ENCODE measurements around the gene MAPK8IP1. TPM values are rescaled to one million over a fixed set of nuclear protein-coding genes. Genes with fewer than 3 reads are reported as not detected.

MAPK8IP1 gene
- total RNA-seq, 1 experiment from 2014 or later: 11.7 TPM

DNA sequence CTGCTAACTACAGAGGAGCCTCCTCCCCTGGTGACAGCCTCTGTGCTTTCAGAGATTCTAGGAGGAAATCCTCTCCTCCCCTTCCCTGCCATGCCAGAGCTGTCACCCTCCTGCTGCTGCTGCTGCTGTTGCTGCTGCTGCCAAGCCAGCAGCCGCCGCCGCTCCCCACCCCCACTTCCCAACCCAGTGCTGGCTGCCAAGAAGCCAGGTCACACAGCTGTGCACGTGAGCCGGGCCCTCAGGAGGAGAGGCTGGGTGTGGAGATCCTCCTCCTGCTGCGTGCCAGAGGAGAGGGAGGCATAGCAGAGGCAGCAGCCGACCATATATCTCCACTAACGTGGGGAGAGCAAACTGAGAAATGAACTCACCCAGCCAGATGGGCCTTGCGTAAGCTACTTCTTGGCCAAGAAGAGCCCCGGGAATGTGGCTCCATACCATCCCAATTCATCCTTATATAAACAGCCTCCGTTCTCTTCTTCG lies 25.8 kb upstream of the MAPK8IP1 start:
- DNase-seq (ENCODE audit: low read depth): peak; percentile 86

DNA sequence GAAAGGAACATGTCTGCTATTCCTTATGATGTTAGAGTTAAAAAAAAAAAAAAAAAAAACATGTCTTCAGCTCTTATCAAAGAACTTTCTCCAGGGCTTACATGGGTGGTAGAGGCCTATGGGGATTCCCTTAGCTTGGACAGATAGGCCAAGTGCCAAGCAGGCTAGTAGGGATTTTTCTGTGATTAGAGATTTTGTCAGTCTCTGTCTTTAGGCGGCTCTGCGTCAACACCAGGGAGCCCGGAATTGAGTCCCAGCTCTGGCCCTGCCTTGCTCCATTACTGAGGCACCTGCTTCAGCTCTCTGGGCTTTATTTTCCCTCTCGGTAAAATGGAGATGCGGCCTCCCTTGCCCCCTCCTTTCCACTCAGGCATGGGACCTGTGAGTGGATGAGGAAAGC lies 25.1 kb upstream of the MAPK8IP1 start:
- DNase-seq (ENCODE audit: low read depth): no peak

DNA sequence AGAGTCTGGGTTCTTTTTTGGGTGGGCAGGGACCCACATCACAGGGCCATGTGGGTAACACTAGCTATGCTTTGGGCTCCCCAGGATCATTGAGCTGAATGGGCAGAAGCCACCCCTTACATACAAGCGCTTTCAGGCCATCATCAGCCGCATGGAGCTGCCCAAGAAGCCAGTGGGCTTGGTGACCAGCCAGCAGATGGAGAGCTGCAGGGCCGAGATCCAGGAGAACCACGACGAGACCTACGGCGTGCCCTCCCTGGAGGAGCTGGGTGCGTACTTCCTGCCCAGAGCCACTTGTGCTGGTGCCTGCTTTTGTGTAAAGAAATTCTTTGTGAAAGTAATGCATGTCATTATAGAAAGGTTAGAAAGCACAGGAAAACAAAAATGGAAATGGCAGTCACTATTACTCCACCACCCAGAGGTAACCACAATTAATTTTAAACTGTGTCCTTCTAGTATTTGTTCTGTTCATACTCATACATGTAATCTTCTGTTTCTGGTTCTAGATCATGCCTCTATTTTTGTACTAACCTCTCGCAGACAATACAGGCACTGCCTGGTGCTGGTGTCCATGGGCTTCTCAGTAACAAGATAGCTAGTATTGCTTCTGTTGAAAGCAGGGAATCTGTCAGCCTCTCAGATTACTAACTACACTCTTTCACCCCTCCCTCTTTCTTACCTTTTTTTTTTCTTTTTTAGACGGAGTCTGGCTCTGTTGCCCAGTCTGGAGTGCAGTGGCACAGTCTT lies 24.5 kb upstream of the MAPK8IP1 start:
- no peak for DNase-seq (ENCODE audit: low read depth)

DNA sequence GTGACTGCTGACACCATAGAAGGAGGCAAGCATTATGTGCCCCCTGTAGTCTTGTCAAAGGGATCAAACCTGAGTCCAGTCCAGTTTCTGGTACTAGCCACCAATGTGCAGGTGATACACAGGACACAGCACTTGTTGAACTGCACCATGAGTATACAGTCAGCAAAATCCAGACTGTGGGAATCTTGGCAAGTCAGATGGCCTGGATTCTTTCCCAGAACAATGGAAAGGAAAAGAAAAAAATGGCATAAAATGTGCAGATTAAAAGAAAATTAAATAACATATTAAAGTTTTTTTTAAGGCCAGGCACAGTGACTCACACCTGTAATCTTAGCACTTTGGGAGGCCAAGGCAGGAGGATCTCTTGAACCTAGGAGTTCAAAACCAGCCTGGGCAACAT lies 21.4 kb upstream of the MAPK8IP1 start:
- DNase-seq (ENCODE audit: low read depth): no peak

DNA sequence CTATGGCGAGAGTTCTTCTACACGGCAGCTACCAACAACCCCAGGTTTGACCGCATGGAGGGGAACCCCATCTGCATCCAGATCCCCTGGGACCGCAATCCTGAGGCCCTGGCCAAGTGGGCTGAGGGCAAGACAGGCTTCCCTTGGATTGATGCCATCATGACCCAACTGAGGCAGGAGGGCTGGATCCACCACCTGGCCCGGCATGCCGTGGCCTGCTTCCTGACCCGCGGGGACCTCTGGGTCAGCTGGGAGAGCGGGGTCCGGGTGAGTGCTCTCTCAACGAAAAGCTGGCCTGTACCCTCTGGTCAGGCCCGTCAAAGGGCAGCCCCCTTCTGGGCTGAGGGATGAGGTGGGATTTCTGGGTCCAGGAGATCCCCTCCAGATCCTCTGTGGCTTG lies 15.9 kb upstream of the MAPK8IP1 start:
- no peak for DNase-seq (ENCODE audit: low read depth)

DNA sequence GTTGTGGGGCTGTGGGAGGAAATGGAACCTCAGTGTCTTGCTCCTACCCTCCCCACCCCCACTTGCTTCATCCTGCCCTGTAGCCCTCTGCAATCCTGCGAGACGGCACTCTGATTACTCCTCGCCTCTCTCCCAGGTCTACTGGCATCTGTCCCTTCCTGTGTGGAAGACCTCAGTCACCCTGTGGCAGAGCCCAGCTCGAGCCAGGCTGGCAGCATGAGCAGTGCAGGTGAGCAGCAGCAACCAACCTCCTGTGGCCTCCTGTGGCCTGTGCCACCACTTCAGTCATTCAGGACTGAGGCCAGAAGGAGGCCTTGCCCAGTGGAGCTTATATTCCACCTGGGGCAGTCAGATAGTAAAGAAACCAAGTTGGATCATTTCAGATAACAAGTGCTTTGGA lies 14.7 kb upstream of the MAPK8IP1 start:
- no peak for DNase-seq (ENCODE audit: low read depth)

DNA sequence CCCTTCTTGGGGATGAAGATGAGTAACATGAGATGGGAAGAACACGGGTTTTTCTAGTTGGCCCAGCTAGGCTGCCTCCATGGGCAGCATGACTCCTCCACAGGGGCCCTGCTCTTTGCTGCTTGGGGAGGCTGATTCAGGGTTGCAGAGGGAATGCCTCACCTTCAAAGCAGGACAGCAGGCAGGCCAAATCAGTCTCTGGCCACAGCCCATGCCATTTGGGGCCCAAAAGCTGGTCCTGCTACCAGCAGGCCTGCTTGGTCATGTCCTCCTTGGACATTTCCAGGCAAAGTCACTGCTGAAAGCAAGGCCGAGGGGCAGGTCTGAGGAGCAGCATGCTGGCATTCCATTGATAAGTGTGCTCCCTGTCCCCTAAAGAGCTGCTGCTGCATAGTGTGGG lies 13.8 kb upstream of the MAPK8IP1 start:
- DNase-seq (ENCODE audit: low read depth): no peak

DNA sequence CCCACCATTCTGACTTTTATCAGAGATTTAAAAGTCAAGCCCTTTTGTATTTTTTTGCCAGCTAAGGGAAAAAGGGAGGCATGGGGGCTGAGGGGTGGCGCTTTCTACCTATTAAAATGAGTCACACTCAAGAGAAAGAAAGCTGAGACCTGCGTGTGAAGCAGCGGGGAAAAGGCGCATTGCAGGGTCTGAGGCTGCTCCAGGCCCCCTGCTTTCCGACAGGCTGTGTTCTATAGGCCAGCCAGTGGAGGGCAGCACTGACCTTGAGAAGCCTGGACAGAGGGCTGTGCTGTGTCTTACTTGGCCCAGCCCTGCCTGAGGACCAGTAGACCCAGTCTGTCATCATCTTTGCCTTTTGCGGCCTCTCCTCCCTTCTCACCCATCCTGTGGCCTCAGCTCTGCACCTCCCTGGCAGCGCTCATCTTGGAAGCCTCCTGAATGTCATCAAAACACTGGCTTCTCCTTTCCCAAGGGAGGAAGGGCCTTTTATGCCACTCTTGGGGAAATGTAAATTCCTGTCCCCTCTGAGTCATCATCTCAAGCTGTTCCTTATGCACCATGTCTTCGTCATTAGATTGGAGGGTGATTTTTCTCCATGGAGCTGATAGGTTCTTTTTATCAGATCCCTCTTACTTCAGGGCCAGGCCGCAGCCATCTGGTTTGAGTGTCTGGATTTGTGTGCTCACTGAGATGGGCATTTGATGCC lies 12.6 kb upstream of the MAPK8IP1 start:
- DNase-seq (ENCODE audit: low read depth): peak; percentile 64

DNA sequence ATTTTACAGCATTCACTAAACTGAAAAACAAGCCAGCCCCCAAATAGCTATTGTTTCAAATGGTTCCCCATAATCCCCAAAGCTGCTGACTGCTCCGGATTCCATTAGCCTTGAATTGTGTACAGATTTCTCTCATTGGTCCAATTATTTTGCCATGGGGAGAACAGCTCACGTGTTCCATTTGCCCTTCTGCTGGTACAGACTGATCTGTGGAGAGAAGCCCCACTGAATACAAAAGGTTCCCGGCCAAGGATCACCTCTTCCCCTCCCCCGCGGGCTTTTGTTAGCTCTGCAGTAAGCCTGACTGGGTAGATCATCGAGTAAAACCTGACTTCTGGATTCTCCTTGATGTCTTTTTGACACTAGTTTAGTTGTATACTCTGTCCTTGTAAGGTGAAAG lies 9.1 kb upstream of the MAPK8IP1 start:
- DNase-seq (ENCODE audit: low read depth): no peak

DNA sequence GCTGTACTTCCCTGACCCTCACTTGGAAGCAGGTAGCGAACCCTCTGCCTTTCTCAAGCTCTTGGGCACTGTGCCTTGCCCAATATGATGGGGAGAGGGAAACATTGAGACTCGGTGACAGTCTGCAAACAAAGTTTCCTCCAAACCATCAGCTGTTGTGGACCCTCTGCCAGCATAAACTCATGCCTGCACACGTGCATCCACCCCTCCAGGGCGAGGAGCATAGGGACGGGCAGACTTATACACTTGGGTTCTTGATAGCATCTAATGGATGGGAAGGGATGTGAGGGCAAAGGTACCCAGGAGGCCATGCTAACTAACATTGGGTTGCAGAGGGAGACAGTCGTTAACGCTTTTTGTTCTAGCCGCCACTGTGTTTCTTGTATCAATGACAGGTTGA lies 8.2 kb upstream of the MAPK8IP1 start:
- no peak for DNase-seq (ENCODE audit: low read depth)

DNA sequence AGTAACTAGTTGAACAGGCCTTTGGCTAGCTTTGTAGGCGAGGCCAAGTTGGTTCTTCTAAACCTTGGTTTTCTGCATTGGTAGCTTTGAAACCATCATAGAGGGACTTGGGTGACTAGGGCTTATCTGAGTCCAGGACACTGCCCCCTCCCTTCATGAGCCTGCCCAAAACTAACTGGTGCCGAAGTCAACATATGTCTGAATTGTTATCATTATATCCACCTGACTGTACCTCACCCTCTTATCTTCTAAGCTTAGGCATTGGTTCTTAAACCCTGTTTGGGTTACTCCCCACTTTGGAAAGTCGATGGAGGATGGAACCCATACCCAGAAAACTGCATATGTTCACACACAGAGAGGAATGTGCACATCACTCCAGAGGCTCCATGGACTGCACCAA lies 7.6 kb upstream of the MAPK8IP1 start:
- DNase-seq (ENCODE audit: low read depth): no peak

DNA sequence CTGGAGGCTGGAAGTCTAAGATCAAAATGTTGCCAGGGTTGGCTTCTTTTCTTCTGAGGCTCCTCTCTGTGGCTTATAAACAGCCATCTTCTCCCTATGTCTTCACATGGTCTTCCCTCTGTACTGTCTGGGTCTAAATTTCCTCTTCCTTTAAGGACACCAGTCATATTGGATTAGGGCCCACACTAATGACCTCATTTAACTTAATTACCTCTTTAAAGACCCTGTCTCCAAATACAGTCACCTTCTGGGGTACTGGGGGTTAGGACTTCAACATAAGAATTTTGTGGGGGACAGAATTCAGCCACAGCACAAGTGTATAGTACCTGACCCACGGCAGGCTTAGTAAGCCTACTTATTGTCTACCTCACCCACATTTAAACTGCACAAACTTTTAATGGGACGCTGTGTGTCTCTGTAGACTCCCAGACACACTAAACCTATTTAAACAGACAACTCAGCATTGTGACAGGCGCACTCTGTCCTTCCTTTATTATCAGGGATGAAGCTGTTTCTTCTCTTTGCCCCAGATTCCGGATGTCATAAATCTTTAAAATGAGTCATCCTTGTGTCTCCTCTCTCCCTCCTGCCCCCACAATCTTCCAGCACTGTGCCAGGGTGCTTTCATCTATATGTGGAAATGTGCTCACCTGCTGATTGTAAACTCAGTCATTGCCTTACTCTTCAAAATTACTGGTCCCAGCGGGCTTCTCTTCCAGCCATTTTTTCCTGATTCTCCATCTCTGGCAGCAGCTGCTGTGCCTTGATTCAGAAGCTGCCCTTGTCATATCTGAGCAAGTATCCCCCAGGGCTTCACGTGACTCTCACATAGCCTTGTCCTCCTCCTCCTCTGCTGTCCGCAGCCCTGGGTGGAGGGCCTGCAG lies 5.4 kb upstream of the MAPK8IP1 start:
- peak; percentile 30 for DNase-seq (ENCODE audit: low read depth)

DNA sequence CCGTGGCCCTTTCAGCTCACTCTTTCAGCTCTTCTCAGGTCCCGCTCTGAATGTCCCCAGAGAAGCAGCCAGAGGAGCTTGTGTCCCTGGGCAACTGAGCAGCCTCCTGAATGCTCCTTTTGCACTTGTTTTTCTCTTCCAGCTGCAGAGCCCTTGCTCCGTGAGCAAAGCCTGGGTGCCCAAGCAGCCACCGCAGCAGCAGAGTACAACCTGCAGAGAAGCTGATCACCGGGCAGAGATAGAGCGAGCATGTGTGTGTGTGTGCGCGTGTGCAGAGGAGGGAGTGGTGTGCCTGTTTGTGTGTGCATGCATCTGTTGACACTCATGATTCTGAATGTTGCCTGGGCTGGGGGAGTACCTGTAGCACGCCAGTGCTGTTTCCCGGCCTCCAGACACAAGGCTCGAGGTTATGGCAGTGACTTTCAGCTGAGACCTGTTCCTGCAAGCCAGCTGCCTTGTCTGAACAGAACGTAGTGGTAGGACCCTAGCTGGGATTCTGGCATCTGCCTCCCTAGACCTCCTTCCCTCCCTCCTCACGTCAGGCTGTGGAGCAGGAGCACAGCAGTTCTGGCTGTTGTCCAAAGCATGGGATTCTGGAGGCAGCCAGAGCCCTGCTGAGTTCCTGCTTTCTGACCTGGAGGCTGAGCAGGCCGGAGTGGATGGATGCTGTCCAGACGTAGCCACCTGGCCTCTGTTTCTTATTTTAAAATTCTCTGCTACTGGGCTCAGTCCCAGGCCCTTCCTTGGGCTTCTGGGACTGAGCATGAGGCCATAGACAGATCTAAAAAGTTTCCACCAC lies 4.5 kb upstream of the MAPK8IP1 start:
- DNase-seq (ENCODE audit: low read depth): no peak

DNA sequence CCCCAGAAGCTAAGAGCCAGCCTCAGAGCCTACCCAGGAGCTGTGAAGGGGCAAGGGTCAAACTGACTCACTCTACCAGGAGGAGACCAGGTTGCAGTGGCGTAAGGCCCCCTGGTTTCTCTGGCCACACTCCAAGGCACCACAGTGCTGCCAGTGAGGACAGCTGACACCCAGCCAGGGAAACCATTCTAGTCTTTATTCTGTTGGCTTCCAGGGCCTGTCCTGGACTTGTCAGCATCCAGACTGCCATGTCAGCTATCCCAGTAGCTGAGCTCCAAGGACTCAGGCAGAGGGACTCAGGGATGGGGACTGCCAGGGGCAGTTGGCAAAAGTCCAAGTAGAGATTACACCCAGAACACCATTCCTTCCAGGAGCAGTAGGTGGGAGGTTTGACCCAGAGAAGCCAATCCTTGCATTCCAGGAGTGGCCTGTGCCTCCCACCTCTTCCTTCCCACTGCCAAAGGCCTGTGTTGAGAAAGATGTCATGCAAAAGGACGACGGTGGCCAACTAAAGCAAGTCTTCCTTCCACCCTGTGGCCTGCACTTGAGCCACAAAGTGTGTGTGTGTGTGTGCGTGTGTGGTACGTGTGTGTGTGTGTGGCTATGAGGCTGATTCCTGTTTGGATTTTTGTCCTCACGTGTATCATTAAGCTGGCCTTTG lies 3.6 kb upstream of the MAPK8IP1 start:
- DNase-seq (ENCODE audit: low read depth): peak; percentile 19

DNA sequence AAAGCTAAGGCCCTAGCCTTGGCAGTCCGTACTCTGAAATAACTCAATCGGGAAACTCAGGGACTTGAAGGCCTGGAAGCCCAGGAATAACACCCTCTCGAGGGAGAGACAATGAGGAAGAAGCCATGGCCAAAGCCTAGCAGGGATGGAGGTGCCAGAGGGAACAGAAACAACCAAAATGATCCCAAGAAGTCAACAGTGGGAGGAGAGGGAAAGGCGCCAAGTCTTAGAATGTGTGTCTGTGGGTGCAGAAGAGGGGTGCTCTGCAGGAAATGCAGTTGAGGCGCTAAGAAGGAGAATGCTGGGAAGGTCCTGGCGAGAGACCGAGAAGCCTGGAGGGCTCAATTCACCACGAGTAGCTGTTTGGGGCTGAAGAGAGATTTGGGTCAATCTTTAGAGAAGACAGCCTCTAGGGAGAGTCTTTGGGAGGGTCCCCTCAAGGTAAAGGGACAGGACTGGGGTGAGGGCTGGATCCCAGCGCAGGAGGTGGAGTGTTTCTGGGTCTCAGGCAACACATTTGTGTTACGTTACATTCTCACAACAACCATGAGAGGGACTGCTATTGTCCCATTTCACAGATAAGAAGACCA lies 760 bp upstream of the MAPK8IP1 start:
- DNase-seq (ENCODE audit: low read depth): no peak

DNA sequence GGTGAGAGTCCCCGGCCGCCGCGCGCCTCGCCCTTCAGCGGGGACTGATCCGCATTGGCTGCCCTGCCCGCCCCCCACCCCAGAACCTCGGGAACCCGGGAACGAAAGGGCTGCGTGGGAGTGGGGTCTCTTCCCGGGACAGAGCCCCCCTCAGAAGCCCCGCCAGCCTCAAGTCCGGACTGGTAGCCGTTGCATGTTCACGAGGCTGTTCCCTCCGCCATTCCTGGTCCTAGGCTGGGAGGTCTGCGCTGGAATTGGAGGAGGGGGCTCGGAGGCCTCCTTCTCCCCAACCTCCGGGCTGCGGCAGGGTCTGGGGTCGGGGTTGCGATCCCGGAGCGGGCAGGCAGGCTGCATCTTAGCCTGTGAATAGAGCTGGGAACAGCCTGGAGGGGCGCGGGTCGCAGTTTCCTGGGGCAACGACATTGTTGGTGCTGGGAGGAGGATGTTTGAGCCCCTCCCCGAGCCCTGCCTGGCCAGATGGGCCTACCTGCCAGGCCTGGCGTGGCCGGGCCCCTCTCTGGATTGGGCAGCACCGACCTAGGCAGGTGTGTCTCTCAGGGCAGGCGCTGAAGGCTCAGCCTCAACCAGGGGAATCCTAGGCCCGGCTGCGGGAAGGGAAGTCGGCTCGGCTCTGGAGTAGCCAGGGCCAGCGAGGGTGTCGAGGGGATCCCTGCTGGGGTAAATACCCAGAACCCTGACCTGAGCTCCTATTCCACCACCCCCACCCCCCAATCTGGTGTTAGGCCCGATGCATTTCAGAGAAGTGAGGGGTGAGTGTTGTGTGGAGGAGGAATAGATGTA lies 670 bp downstream of the MAPK8IP1 start:
- DNase-seq (ENCODE audit: low read depth): no peak

DNA sequence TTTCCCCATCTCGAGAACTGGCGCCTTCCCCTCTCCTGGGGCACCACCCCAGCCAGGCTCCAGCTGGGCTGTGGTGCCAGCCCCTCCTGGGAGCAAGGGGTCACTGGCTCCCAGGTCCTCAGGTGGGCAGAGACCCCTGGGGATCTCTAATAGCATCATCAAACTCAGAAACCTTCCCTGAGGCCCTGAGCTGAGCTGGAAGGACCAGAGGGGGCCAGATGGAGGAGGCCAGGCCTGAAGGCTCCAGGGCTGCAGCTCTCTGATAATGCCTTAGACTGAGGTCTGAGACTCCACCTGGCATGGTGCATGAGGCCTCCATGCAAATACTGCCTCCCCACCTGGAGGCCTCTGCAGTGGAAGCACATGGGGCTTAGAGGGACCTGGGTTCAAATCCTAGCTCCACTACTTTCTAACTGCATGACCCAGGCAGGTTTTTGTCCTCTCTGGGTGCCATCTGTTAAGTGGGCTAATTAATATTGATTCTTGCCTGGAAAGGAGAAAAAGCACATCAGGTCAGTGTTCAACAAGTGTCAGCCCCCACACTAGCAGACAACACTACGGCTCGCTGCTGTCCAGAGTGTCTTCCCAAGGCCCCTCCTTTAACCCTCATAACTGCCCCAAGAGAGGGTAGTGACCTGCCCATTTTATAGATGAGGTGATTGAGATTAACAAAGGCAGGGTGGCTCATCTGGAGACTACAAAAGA lies 1.5 kb downstream of the MAPK8IP1 start:
- no peak for DNase-seq (ENCODE audit: low read depth)

DNA sequence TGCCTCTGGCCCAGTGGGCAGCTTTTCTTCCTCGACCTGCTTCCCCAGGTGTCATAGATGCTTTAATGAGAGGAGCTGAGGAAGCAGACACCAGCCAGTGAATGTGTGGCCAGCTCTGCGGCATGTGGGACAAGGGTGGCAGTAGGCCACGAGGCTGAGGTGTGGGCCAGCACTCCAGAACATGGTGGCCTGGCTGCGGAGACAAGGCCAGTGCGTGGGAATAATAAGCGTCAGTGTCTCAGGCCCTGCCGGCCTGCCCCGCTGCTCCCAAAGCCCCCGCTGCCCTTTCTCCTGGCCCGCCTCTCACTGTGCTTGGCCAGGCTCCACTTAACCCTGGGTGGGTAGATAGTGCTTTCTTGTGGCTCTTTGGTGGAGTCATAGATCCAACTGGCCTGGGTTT lies 2.1 kb downstream of the MAPK8IP1 start:
- DNase-seq (ENCODE audit: low read depth): no peak

DNA sequence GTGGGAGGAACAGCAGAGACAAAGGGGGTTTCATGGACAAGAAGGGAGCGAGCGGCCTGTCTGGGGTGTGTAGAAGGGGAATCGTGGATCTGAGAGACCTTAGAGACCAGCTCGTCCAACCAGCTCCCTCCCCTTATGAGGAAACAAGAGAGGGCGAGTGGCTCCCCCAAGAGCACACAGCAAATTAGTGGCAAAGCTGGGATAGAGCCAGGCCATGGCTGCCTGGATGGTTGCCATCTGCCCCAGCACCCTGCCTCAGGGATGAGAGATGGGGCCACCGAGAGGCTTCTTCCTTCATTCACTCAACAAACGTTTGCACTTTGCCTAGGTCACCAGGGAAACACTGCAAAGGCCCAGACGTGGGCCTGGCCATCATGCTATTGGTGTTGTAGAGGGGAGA lies 4.1 kb downstream of the MAPK8IP1 start:
- DNase-seq (ENCODE audit: low read depth): no peak

All from LHCN-M2 (cell line).